NCI-H460 (cell line): Measurements from ENCODE around the gene CSNK1D. TPM values are rescaled to one million over a fixed set of nuclear protein-coding genes. Genes with fewer than 3 reads are reported as not detected.
A peak's percentile ranks its signal among the peaks of the same experiment; 100 is the strongest.

ENCODE experiments used
- DNase-seq: peaks from one replicate; pipeline ENCODE4 v3.0.0-alpha.2; 2016; ENCODE audit warnings: low read depth; ENCODE audit errors: extremely low read depth
- total RNA-seq: library from RNA; depleted of rRNA; stranded (reverse); fragments of >200 nt; shearing (Covaris generic); gene quantifications from 2 replicates; pipeline ENCODE4 v1.2.3, GENCODE V29; 2014

The CSNK1D gene
- total RNA-seq, 1 experiment from 2014 or later: 31.6 TPM

DNA sequence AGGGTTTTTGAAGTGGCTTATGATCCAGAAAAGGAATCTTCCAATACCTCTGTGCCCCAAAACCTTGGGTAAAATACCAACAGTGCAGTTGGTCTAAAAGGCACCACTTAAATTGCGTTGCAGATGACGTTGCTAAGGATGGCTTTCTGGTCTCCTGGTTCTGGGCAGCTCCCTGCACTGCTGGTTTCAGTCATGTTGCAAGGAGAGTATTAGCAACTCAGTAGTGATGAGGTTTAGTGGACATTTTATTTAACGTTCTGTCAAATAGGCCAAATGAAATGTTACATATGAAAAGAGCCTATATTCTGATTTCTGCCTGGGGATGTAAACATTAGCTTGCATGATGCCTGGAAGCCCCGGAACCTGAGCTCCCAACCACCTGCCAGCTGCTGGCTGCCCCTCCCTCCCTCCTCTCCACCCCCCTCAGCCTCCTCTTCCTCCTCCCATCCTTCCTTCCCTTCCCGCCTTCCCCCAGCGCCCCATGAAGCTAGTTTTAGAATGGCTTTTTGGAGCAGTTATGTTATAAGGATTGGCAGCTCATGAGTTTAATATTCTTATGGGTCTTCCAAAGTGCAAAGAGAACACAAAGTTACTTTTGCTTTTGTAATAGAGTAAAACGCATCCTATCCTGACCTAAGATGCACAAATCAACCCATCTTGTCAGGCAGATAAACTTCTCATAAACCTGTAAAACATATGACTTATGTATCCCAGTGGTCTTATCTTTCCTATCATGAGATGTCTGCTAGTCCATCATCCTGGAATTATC, 23.2 kb upstream of the CSNK1D start:
- DNase-seq: no peak

DNA sequence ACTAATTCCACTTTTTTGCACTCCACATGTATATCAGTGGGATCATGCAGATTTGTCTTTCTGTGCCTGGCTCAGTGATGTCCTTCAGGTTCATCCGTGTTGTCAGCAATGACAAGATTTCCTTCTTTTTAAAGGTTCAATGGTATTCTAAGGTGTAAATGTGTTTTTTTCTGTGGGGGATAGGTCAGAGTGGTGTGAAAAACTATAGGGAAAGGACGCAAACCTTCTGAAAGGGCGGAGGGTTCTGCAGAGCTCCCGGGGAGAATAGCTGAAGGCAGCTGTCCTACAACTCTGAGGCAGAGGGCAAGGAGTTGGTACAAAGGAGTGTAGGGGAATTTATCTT, 21.9 kb upstream of the CSNK1D start:
- DNase-seq: no peak

DNA sequence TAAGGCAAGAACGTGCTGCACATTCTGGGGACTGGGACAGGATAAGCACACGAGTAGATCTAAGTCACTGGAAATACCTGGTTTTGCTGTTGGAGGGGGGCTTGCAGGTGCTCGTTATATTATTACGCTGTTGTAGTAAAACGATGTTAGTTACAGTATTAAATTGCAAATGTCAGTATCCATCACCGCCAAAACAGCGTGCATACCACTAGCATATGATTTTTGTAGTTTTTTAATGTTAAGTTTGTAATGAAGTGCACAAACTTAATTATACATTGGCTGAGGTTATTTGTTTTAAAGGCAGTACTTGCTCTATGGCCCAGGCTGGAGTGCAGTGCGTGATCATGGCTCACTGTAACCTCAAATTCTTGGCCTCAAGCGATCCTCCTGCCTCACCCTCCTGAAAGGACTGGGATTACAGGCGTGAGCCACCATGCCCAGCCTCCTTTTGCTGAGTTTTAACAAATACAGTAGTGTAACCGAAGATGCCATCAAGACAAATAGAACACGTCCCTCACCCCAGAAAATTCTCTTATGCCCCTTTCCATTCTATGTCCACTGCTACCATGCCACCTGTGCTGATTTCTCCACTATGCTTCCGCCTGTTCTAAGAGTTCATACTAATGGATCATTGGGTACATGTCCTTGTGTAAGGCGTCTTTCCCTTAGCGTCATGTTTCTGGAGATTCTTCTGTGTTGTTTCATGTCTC, 20.7 kb upstream of the CSNK1D start:
- DNase-seq: no peak

DNA sequence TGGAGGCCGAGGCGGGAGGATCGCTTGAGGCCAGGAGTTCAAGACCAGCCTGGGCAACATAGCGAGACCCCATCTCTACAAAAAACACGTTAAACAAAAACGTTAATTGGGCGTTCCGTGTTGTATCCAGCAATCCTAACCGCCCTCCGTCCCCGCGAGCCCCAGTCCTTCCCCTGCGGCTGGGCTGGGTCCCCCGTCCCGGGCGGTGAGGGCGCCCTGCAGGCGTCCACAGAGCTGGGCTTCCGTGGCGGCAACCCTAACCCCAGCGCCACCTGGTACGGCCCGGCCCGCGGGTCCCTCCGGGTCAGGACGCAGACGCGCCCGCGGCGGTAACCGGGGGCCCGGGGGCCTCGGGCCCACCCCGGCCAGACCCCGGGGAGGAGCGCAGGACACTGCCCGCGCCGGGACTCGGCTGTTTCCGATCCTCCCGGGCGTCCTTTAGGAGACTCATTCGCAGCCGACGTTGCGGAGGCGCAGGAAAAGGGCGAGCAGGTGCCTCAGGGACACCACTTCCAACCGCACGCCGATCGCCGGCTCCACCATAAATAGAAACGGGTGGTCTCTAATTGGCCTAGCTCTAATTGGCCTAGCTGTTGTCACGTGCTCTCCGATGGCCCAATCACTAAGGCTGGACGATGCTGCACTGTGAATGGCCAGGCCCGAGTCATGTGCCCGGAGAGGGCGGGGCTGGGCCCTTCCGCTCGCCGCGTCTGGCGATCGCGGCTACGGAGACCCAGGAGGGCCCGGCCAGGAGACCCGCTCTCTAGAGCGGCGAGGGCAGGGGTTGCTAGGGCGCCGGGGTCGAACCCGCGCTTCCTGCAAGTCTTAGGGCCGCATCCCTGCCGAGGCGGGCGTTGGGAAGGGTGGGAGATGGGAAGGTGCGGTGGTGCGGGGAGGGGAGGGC, 19.0 kb upstream of the CSNK1D start:
- DNase-seq: peak; percentile 98

DNA sequence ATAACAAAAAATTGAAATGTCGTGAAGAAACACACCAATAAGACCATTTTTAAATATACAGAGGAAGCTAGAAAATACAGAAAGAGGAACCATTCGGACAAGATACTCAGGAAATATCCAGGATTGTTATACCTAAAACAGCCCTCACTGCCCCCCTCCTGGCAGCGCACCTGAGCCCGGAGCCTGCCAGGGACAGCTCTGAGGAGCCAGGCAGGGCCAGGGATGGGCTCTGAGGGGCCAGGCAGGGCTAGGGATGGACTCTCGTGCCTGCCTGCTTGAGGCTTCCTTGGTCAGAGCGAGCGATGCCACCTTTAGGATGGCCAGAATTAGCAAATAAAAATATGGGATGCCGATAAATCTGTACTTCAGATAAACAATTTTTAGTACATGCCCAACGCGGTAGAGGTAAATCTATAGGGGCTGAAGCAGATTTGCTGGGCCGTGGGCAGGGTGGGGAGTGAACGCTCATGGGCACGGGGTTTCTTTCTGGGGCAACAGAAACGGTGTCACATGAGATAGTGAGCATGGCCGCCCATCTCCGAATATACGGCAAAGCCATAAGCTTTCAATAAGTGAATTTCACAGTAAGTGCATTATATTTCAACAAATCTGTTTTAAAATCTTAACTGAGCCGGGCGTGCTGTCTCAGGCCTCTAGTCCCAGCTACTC, 18.2 kb upstream of the CSNK1D start:
- no peak for DNase-seq

DNA sequence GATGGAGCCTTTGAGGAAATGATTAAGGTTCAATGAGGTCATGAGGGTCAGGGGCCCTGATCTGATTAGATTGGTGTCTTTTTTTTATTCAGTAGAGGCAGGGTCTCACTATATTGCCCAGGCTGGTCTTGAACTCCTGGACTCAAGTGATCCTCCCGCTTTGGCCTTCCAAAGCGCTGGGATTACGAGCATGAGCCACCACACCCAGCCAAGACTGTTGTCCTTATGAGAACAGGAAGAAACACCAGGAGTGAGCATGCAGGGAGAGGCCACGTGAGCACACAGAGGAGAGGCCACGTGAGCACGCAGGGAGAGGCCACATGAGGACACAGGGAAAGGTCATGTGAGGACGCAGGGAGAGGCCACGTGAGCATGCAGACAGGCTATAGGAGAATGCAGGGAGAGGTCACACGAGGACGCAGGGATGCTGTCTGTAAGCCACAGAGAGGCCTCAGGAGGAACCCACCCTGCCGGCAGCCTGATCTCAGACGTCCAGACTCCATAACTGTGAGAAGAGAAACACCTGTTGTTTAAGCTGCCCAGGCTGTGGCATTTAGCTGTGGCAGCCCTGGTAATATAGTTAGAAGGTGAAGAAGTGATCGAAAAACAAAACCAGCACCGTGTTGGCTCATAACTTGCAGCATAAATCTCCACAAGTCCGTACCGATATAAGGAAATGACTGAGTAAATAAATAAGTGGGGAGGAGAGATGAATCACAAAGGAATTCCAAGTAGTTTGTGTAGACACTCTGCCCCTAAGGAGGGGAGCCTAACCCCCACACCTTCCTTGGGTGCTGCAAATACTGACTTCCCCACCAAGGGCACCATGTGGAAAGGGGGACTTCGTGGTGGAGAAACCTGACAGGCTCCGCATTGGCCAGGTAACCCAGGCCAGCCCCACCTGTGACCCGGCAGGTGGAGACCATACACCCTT, 14.6 kb upstream of the CSNK1D start:
- DNase-seq: no peak

DNA sequence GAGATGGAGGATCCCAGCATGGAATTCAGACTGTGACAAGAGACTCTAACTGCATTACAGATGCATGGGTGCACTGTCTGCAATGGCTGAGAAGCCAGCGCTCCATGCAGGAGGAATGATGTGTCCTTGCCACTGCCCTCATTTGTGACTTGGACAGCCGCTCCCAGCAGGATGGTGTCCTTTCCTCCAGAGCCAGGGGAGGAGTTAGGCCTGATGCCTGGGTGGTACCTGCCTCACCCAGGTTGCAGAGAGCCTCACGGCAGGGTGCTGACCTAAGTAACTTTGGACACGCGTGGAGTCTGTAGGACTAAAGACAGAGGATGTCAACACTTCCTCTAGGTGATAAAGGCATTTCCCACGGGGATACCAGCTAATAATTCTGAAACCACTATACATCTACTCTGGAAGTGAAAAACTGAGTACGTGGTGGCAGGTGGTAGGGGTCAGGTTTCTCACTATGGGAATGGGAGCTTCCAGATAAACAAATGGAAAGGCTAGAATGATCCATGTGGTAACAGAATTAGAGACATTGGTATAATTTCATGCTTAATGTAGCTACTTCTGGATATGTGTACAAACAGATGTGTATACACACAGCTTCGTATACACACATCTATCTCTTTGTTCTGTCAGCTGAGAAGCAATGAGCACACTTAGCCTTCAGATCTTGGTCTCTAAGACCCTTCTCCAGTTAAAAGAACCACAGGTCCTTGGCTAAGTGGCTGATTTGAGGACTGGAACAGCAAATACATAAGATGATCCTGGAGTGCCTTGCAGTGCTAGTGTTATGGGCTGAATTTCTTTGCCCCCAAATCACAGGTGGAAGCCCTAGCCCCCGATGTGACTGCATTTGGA, 13.7 kb upstream of the CSNK1D start:
- no peak for DNase-seq

DNA sequence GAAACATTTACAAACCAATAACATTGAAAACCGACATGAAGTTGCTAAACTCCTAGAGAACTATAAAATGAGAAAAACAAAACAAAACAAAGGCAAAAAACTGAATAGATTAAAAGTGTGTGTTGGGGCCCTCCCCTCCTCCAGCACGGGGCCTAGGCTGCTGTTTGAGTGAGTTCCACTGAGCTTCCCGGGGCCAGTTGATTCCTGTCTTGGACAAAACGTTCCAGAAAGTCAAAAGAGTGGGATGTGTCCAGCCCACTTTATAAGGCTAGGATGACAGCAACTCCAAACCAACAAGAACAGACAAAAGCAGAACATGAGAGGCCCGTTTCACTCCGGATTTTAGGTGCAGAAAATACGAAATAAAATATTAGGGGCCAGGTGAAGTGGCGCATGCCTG, 11.6 kb upstream of the CSNK1D start:
- DNase-seq: no peak

DNA sequence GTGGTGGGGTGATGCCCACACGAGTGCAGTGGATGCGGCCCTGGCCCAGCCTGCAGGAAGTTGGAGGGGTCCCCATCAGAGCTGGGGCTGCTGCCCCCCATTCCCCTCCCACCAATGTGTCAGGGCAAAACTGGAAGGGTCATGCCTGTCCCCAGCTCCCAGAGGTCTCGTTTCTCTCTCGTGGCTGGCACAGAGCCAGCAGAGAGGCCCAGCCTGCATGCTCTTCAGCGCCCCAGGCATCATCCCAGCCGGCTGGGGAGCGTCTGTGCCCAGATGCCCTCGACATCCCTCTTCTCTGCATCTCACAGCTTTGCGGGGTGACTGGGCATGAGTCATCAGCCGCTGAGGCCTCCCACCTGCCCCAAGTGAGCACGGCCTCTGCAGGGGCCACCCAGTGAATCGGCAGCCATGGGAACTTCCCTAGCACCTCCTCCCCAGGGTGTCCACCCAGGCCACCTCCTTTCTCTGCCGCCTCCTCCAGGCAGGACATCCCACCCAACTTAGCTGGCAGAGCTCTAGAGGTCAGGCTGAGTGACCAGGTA, 9.8 kb upstream of the CSNK1D start:
- DNase-seq: no peak

DNA sequence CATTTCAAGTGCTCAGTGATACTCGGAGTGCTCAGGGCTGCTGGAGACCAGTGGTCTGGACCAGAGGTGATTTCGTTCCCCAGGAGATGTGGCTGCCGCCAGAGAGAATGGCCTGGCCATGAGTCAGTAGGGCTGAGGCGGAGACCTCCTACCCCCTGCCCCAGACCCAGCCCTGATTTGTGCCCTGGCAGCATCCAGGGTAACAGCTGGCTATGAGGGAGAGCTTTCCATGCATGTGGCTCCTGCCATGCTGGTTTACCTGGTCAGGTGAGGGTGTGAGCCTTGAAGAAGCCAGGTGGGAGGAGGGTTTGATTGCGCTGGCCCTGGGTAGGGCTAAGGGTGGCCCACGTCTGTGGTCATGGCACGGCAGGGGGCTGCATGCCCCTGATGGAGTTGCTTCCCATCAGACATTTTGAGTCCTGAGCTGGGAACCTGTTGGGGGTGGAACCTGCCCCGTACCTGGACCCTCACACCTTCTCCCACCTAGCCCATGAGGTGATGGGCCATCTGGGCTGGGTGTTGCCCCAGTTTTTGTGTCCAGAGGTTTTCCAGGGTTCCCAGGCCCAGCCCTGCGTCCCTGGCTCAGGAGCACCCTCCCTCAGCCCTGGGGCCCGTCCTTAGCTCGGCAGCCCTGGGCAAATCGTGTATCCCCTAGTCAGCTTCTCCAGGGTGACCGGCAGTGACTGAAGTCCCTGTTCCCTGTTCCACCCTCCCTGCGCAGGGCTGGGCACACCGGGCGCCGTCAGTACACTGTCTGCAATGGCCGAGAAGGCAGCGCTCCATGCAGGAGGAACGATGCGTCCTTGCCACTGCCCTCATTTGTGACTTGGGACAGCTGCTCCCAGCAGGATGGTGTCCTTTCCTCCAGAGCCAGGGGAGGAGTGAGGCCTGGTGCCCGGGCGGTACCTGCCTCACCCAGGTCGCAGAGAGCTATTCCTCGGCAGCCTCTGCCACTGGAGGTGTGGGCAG, 9.0 kb upstream of the CSNK1D start:
- no peak for DNase-seq

DNA sequence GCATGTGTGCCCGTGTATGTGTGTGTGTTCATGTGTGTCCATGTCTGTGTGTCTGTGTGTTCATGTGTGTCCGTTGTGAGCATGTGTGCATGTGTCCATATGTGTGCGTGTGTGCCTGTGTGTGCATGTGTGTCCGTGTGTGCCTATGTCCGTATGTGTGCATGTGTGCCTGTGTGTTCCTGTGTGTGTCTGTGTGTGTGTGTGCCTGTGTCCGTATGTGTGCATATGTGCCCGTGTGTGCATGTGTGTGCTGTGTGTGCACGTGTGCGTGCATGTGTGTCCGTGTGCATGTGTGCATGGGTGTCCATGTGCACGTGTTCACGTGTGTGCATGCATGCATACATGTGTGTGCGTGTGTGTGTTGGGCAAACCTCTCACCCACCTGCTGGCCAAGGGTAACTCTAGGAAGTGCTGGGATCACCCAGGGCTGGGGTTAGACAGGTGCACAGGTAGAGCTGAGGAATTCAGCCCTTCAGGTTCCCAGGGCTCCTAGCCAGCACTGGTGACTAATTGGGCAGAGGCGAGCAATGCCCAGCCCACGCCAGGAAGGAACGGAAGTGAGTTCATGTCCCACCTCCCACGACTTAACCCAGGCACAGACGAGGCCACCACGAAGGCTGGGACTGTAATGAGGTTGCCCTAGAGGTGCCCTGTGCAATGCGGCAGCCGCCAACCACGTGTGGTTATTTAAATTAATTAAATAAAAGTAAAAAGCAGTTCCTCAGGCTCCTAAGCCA, 8.2 kb upstream of the CSNK1D start:
- no peak for DNase-seq

DNA sequence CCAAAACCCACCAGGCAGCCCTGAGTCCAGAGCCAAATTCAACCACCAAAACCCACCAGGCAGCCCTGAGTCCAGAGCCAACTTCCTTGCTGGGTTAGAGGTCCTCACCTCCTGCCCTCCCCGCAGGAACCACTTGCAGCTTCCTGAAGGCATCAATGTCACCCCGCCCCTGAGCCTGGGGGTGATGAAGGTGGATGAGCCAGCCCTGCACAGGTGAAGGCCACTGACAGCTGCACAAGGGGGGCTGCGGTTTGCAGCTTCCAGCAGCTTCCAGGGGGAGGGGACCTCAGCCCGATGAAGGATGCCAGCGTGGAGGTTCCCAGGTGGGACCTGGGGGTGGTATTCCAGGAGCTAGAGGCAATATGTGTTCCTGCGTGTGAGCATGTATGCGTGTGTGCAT, 7.6 kb upstream of the CSNK1D start:
- no peak for DNase-seq

DNA sequence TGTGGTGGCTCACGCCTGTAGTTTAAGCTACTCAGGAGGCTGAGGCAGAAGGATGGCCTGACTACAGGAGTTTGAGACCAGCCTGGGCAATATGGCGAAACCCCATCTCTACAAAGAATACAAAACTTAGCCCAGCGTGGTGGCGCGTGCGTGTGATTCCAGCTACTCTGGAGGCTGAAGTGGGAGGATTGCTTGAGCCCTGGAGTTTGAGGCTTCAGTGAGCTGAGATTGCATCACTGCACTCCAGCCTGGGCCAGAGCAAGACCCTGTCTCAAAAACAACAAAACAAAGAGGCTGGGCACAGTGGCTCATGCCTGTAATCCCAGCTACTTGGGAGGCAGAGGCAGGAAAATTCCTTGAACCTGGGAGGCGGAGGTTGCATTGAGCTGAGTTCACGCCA, 7.0 kb upstream of the CSNK1D start:
- no peak for DNase-seq

DNA sequence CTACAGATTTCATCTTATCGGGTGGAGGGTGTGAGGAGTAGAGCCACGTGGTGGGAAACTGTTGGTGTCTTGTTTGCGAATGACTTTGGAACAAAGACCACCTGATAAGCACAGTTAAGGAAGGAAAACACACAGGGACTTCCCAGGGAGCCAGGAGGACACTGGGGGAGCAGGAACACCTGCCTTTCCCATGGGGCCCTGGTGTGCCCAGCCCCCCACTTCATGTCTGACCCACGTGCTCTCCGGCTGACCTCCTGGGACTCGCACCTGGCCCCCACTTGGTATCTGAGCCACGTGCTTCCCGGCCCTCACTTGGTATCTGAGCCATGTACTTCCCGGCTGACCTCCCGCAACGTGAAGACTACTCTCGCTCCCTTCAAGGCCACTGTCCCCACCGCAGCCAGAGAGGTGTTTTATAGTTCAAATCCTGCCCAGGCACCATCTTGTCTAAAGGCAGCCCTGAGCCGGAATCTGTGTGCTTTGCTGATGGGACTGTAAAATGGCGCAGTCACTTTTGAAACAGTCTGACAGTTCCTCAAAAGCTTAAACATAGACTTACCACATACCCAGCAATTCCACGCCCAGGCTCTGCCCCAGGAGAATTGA, 5.4 kb upstream of the CSNK1D start:
- no peak for DNase-seq

DNA sequence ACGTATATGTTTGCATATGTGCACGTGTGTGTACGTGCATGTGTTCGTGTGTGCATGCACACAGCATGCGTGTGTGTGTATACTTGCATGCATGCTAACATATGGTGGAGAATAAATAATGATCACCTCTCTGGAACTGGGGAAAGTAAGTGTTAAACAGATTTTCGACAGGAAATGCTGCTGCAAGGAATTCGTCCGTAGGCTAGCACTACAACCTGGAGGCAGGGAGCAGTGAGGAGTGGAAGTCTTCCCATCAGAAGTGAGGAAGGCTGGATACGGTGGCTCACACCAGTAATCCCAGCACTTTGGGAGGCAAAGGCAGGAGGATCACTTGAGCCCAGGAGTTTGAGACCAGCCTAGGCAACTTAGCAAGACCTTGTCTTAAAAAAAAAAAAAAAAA, 4.8 kb upstream of the CSNK1D start:
- no peak for DNase-seq

DNA sequence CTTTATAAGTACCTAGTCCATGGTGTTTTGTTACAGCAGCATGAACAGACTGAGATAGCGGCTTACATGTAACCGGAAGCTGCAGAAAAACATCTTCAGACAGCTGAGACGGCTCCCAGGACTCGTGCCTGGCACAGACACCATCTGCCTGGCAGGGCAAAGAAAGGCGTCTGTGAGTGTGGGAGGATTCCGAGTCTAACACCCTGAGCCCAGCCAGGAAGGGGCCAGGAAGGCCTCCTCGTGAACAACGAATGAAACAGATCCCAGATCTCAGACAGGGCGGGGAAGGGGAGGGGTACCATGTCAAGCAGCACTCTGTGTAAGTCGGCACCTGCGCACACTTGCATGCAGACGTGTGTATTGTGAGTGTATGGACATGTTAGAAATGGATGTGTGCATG, 4.4 kb upstream of the CSNK1D start:
- DNase-seq: no peak
